ENCODE data around the gene ENGASE.
"Not testable (repeated sequence)": the region's sequence is repeated elsewhere in the genome, so short reads cannot be mapped to it uniquely, and the experiment has no call there.

The ENGASE gene

DNA sequence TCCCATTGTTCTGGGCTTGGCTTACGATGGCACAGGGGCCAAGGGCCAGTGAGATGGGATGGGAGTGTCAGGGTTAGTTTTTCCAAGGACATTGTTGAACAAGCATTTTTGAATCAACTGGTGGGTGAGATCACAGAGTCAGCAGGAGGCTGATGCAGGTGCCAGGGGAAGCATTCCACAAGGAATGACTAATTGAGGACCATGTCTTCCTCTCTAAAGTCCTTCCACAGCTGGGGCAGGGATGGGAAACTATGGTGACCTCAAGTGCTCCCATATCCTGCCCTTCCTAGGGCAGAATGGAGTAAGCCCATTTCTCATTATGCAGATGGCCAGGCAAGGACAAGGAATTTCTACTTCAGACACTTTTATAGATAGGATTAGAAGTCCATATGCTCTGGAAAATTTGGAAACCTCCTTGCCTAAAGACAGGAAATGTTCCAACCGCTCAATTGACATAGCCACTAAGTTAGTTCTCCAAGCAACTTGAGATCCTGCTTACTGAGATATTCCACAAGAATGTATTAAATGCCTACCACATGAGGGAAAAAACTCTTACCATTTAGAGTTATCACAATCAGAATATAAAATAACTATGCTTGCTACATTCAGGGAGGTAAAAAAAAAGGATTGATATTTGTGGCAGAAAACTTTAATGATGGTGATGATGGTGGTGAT is 21.2 kb upstream of the ENGASE start:
- DNase-seq: no peak

DNA sequence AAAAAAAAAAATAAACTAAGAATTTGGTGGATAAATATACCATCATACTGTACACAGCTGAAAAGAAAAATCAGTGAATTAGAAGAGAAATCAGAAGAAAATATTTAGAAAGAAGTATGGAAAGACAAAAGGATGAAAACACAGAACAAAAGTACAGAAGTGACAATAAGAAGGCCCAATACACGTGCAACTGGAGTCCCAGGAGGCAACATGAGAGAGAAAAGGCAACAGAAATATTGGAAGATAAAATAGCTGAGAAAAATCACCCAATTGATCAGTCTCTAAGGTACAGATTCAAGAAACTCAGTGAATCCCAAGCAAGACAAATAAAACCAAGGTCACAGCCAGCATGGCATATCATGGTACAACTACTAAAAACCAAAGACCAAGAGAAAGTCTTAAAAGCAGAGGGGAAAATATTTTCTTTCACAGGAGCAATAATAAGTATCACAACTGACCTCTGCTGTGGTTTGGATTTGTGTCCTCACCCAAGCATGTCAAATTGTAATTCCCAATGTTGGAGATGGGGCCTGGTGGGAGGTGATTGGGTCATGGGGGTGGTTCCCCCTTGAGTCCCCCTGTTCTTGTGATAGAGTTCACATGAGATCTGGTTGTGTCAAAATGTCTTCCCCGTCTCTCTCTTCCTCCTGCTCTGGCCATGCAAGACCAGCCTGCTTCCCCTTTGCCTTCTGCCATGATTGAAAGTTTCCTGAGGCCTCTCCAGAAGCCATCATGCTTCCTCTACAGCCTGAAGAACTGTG is 20.2 kb upstream of the ENGASE start:
- DNase-seq: no peak

DNA sequence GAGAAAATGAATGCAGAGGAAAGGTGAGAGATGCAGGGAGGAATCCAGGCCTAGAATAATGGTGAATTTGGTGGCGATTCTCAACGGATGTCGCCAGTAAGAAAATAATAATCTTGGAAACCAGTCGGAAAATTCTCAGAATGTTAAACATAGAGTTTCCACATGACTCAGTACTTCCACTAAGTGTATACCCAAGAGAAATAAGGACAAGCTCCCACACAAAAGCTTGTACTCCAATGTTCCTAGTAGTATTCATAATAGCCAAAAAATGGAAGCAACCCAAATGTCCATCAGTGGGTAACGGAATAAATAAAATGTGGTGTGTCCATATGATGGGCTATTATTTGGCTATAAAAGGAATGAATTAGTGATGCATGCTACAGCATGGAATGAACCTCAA is 19.4 kb upstream of the ENGASE start:
- DNase-seq: no peak

DNA sequence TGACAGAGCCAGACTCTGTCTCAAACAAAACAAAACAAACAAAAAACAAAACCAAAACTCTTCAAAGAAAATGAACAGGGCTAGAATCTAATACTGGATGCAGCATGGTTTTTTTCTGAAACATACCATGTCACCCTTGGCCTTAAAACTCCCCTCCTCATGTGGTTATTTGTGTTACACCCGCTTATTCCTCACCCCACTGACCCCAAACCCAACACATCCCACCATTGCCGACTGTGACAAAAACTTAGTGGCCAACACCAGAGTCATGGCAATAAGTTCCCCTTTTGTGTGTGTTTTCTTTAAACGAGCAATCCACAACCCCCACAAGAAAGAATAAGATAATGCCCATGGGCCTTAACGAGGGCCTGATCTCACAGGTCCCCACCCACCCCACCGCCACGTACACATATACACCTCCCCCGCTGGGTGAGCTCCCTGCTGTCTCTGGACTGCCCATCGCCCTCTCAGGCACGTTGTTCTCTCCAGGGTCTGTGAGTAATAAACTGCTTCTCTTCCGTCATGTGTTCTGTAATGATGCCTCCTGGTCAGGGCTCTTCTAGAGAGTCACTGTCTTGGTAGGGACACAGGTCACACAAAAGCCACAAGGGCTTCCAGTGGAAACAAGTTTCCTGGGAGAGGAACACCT is 16.8 kb upstream of the ENGASE start:
- DNase-seq: no peak

DNA sequence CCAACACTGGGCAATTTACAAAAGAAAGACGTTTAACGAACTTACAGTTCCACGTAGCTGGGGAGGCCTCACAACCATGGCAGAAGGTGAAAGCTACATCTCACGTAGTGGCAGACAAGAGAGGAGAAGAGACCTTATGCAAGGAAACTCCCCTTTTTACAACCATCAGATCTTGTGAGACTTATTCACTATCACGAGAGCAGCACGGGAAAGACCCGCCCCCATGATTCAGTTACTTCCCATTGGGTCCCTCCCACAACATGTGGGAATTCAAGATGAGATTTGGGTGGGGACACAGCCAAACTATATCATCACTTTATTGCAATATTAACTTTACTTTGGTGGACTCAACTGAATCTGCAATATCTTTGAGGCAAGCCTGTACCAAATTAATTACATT is 11.9 kb upstream of the ENGASE start:
- no peak for DNase-seq

DNA sequence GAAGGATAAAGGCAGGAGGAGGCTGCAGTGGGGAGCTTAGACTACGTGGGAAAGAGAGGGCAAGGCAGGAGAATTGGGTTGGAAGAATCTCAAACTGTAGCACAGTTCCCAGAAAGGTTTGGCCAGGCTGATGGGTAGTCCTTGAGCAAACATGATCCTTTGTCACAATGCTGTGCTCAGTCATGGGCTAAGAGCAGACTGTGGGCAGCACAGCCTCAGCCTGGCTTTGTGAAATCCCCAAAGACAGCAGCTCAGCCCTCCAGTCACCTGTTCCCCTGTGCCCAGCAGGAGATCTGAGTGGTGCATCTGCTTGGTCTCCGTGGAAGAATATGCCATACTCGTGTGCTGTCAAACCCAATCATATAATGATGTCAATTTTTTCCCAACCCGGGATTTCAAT is 10.6 kb upstream of the ENGASE start:
- no peak for DNase-seq

DNA sequence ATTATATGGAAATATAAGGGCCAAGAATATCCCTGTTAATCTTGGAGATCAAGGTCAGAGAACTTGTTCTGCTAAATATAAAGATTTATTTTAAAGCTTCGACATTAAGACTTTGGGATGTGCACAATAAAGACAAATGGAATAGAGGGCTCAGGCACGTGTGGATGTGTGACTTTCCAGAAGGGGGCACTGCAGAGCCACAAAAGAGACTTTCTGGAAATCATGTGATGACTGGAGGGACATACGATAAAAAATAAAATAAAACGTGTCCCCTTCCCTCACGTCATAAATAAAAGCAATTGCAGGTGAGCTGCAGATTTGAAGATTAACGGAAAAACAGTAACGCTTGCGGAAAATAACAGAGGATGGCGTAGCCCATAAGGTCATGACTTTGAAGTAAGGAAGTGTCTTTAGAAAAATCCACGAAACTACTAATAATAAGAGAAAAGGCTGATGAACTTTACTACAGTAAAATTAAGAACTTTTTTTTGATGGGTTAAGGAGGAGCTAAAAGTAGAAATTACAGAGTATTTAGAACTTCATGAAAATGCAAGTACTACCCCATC is 9.4 kb upstream of the ENGASE start:
- DNase-seq: no peak

DNA sequence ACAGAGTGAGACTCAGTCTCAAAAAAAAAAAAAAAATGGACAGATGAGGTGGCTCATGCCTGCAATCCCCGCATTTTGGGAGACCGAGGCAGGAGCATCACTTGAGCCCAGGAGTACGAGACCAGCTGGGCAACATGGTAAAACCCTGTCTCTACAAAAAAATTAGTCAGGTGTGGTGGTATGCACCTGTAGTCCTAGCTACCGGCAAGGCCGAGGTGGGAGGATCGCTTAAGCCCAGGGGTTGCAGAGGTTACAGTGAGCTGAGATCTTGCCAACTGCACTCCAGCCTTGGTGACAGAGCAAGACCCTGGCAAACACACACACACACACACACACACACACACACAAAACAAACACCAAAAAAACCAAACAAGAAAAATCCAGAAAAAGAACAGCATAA is 7.7 kb upstream of the ENGASE start:
- no peak for DNase-seq

DNA sequence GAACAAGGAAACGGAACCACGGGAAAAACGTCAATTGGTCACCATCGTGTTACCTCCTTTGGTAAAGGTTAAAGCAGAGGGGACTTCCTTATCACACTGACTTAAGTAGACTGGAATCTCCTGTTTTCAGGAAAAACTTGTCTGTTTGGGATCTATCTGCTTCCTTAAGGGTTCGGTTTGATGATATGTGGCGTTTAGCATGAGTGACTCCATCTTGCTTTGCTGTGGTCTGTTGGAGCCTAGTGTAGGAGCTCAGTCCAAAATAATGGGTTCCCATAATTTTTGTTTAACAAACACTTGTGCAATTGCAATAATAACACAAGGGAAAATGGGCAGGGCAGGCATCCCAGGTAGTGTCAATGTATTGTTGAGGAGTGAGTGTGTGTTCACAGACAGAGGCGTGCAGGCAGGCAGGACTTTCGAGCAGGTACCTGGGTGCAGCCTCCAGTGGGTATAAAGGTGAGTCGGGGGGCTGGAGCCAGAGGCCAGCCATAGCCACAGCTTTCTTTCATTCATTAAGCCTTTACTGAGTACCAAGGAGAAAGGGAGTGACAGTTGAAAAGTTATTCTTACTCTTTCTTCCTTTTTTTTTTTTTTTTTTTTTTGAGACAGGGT is 4.3 kb upstream of the ENGASE start:
- DNase-seq: no peak

DNA sequence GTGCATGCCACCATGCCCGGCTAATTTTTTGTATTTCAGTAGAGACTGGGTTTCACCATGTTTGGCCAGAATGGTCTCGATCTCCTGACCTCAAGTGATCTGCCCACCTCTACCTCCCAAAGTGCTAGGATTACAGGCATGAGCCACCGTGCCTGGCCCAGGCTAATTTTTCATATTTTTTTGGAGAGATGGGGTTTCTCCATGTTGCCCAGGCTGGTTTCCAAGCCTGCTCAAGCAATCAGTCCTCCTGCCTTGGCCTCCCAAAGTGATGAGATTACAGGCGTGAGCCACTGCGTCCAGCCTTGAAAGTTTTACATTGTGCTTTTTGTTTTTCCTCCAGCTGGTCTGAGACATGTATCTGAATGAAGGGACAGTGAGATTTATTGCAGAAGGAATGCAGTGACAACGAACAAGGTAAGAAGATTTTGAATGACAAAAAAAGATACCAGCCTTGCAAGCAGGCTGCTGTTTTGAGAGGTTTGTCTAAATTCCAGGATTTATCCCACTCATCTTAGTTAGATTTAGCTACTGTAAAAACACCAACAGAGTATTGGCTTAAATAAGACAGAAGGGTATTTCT is 3.4 kb upstream of the ENGASE start:
- no peak for DNase-seq

DNA sequence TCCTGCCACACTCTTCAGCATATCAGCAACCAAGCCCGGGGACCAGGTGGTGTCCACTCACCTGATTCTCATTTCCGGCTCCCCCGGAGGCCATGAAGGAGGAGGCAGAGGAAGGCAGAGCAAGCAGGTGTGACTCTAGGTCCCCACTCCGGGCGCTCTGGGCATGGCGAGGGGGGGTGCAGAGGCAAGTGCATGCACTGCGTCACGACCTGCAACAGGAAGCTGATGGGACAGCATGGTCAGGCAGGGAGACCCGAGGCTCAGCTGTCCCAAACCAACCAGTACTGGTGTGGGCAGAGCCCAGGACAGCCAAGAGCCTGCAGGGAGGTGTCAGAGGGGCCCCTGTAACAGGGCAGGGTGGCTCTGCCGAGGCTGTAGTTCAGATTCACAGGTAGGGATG is 2.1 kb upstream of the ENGASE start:
- DNase-seq: no peak

DNA sequence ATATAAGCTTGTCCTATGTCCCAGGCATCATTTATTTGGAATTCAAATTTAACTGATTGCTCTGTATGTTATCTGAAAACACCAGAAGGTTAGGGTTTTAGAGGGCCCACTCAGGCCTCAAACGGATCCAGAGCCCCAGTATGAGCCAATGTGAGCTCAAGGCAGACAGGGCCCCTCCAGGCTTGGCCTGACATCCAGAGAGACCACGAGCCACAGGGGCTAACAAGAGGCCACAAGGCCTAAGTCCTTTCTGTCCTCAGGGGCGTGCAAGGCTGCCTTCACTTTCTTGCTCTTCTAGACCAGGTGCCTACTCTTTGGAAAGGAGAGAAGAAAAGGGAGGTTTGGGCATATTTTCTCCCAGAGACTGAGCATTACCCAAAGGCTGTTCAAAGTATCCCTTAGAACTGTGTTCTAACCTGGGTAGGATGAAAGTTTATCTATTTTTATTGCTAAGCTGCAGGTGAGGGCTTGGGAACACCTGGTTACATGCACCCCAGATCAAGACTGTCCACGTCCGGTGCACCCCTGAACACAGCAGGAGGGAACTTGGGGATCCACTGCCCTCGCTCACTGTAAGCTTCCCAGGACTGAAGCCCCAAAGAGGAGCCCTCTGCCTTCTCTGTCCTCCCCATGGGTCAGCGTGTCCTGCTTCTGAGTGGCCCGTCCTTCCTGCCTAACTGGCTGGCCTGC is 1.5 kb upstream of the ENGASE start:
- no peak for DNase-seq

DNA sequence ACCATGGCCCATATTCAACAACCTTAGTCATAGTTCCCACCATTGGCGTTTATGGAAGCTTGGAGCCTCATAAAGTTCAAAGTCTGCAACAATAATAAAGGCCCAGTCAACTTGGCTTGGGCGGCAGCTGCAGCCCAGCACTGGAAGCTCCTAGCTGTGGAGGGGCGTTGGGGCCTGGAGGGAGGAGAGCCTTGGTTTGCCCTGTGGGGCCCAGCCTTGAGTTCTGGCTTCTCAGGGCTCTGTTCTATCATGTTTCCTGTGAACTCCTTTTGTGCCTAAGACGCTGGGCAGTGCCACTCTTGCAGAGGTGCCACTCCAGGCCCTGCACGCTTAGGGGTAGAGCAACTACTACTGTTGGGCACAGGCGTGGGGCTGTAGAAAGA is 927 bp upstream of the ENGASE start:
- DNase-seq: no peak

DNA sequence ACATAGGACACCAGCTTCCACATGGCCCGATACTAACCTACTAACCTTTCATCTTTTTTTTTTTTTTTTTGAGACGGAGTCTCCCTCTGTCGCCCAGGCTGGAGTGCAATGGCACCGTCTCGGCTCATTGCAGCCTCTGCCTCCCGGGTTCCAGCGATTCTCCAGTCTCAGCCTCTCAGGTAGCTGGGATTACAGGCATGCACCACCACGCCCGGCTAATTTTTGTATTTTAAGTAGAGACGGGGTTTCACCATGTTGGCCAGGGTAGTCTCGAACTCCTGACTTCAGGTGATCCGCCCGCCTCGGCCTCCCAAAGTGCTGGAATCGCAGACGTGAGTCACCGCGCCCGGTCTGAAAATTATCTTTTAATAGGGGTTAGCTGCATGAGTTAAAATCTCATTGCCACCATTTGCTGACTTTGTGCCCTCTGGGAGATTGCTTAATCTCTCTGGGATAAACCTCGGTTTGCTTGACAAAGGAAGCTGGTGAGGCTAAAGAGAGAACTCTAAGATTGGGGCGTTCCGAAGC is 439 bp upstream of the ENGASE start:
- not testable (repeated sequence) for DNase-seq

DNA sequence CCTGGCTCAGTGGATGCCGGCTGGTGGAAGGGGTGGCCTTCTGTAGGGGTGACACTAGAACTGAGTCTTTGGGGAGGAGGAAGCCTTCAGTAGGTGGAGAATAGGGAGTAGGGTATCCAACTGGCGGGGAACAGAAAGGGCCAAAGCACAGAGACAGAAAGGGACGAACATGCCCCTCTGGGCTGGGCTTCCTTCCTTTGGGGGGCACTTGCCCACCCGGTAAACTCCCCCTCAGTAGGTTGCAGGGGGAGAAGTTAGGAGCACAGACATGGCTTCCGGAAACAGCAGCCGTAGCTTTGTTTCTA is 774 bp downstream of the ENGASE start:
- DNase-seq: no peak

DNA sequence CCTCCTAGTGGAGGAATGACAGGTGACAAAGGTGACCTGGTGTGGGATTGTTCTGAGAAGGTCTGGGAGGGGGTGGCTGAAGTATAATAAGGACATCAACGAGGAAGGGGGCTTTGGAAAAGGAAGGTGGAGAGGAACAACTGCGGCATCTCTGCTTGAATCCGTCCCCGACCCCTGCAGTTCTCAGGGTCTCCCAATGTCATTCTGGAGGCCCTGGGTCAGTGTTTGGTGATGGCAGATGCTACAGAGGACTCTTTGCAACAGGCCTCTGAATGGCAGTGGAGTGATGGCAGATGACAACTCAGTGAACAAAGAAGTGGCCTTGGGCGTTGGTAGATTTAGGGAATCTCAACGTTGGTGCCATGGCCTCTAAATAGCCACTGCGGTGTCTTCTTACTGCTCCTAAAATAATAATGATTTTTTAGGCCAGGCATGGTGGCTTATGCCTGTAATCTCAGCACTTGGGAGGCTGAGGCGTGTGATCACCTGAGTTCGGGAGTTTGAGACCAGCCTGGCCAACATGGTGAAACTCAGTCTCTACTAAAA is 1.3 kb downstream of the ENGASE start:
- no peak for DNase-seq

DNA sequence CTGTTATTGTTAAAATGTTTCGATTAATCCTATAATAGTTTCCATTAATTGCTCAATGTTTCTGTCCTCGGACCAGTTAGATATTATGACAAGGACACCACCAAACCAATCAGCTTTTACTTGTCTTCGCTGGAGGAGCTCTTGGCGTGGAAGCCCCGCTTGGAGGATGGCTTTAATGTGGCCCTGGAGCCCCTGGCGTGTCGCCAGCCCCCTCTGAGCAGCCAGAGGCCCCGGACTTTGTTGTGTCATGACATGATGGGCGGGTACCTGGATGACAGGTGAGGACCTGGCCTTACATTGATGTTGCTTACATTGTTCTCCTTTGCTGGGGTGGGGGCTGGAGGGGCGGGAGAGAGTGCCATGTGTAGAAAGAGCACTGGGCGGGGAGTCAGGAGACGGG is 3.0 kb downstream of the ENGASE start:
- DNase-seq: no peak

DNA sequence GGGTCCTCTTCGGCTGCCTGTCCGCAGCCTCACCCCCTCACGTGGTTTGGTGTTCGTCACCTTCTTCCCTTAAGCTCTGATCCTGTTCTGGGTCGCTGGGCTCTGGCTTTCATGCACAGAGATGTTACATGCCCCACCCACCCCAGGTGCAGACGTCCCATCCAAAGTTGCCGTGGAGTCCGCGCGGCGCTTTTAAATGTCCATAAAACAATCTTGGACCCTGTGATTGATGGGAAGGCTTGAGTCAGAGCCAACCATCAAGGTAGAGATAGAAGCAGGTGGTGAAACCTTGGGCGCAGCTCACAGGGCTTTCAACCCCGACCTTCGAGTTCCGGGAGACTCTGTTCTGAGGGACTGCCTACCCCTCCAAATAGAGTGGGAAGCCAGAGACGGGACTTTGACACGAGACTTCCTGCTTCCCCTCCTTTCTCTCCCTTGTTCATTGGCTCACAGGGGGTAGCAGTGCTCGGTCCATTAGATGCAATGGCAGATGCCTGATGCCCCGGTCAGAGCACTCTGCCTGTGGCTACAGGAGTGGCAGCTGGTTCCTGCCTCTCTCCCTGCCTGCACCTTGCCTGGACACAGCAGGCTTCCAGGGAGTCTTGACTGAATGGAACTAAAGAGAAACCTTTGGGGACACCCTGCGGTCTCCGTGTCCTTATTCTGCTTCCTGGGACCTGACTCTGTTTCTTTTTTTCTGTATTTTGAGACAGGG is 4.0 kb downstream of the ENGASE start:
- no peak for DNase-seq

DNA sequence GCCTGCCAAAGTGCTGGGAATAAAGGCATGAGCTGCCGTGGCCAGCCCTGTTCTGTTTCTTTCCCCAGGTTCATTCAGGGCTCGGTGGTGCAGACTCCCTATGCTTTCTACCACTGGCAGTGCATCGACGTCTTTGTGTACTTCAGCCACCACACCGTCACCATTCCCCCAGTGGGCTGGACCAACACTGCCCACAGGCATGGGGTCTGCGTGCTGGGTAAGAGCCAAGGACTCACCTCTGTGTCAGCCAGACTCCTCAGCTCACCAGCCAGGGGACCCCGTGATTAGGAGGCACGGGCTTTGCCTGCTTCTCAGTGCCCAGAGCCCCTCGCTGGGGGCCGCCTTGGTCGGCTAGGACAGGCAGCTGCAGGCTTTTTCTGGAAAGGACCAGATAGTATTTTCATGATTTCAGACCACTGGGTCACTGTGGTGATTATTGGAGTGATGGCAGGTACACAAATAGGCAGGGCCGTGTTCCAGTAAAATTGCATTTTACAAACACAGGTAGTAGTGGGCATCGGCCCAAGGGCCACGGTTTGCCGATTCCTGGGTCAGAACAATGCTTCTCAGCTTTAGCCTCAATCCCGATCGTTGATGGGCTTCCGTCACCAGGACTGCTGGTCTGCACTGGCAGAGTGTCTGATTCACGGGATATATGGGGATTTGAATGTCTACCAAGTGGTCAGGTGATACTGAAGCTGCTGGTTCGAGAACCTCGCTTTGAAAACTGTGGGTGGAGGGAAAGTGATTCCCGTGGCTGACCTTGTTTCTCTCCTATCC is 5.0 kb downstream of the ENGASE start:
- no peak for DNase-seq

DNA sequence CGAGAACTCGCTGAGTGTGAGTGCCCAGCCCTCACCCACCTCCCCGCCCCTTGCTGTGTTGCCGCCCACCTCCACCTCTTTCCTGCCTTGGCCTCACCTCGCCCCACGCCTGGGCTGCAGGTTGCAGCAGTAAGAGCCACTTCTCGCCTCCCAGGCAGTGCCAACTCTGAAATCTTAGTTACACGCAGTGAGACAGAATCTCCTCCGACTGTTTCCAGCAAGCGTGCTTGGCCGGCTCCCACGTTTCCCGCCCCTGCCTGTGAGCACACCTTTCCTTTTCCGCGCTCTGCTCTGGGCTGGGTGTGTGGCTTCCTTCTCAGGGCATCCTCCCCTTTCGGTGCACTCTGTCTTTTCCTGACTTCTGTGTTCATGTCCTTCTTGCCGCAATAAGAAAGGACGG is 5.7 kb downstream of the ENGASE start:
- DNase-seq: no peak
